ENCODE data around the gene MGARP.

Gene MGARP

DNA sequence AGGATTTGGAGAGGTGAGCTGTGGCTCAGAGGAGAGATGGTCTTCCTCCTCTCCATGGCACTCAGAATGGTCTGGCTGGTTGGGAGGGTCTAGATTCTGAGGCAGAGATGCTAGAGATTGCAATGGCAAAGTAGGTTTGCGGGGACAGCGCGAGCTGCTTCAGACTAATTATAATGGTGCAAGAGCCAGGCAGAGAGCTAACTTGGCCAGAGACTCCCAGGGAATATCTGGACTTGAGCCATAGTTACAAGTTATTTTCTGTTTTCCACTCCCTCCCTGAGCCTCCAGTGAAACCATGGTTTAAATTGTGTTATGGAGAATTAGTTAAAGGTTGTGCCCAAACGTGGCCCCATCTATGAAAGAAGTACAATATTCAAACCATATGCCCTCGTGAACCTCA, 58.3 kb downstream of the MGARP start:
- in situ Hi-C loops (cut with MboI; ENCODE audit: low pct_unique_long_range_greater_than_20kb, low sequenced_read_pairs, unreplicated experiment), result no loop called here
- TF ChIP-seq, protein P1, sequence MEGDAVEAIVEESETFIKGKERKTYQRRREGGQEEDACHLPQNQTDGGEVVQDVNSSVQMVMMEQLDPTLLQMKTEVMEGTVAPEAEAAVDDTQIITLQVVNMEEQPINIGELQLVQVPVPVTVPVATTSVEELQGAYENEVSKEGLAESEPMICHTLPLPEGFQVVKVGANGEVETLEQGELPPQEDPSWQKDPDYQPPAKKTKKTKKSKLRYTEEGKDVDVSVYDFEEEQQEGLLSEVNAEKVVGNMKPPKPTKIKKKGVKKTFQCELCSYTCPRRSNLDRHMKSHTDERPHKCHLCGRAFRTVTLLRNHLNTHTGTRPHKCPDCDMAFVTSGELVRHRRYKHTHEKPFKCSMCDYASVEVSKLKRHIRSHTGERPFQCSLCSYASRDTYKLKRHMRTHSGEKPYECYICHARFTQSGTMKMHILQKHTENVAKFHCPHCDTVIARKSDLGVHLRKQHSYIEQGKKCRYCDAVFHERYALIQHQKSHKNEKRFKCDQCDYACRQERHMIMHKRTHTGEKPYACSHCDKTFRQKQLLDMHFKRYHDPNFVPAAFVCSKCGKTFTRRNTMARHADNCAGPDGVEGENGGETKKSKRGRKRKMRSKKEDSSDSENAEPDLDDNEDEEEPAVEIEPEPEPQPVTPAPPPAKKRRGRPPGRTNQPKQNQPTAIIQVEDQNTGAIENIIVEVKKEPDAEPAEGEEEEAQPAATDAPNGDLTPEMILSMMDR (IDR thresholded peaks at IDR 0.05; ENCODE audit: extremely low read depth, insufficient read depth, missing control alignments), result no peak
- no peak for DNase-seq (ENCODE audit: low spot score)

DNA sequence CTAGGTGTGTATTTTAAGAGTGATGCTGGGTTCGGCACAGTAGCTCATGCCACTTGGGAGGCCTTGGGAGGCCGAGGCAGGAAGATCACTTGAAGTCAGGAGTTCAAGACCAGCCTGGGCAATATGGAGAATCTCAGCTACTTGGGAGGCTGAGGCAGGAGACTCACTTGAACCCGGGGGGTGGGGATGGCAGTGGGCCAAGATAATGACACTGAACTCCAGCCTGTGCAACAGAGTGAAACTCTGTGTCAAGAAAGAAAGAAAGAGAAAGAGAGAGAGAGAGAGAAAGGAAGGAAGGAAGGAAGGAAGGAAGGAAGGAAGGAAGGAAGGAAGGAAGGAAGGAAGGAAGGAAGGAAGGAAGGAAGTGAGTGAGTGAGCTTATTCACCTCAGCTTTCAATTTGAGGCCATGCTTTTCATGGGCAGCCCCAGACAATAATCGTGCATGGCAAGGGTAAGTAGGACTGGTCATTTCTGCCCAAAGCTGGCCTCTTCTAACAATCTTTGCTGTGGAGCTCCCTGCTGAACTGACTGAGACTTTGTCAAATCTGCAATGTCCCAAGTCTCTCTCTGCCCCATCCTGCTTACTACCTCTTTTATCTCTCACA, 60.5 kb downstream of the MGARP start:
- TF ChIP-seq, protein P1 (IDR thresholded peaks at IDR 0.05; ENCODE audit: extremely low read depth, insufficient read depth, missing control alignments), result no peak
- DNase-seq (ENCODE audit: low spot score), result no peak
- in situ Hi-C loops (cut with MboI; ENCODE audit: low pct_unique_long_range_greater_than_20kb, low sequenced_read_pairs, unreplicated experiment), result no loop called here
